ENCODE data around the gene GIMAP2.
"Not testable (repeated sequence)": the region's sequence is repeated elsewhere in the genome, so short reads cannot be mapped to it uniquely, and the experiment has no call there.

The GIMAP2 gene

DNA sequence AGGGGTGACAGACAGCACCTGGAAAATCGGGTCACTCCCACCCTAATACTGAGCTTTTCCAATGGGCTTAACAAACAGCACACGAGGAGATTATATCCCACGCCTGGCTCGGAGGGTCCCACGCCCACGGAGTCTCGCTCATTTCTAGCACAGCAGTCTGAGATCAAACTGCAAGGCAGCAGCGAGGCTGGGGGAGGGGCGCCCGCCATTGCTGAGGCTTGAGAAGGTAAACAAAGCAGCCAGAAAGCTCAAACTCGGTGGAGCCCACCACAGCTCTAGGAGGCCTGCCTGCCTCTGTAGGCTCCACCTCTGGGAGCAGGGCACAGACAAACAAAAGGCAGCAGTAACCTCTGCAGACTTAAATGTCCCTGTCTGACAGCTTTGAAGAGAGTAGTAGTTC lies 6.9 kb upstream of the GIMAP2 start:
- not testable (repeated sequence) for DNase-seq

DNA sequence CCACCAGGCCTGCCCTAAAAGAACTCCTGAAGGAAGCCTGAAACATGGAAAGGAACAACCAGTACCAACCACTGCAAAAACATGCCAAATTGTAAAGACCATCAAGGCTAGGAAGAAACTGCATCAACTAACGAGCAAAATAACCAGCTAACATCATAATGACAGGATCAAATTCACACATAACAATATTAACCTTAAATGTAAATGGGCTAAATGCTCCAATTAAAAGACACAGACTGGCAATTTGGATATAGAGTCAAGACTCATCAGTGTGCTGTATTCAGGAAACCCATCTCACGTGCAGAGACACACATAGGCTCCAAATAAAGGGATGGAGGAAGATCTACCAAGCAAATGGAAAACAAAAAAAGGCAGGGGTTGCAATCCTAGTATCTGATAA lies 5.1 kb upstream of the GIMAP2 start:
- not testable (repeated sequence) for DNase-seq

DNA sequence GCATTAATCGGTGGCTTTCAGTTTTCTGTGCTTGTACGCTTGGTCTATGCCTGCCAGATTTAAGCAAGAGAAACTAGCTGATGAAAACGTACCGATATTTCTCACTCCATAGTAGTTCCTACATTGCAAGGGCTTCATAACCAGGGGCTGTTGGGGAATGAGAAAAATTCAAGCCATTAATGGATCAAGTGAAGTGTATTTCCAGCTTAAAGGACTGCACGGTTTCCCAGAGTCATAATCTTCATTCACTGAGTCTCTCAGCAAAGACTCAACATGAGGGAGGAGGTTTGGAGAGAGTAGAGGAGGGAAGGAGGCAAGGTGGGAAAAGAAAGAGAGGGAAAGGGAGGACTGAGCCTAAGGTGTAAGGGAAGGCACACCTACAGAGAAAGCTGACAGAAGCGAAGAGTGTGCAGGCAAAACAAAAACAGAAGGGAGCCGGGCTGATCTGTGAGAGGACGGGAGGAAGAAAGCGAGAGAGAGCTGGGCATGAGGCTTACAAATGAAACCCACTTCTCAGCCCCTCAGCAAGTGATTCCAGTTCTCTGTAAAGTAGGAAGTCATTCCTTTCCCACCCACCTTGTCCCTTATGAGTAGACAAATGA lies 625 bp downstream of the GIMAP2 start:
- DNase-seq: no peak

DNA sequence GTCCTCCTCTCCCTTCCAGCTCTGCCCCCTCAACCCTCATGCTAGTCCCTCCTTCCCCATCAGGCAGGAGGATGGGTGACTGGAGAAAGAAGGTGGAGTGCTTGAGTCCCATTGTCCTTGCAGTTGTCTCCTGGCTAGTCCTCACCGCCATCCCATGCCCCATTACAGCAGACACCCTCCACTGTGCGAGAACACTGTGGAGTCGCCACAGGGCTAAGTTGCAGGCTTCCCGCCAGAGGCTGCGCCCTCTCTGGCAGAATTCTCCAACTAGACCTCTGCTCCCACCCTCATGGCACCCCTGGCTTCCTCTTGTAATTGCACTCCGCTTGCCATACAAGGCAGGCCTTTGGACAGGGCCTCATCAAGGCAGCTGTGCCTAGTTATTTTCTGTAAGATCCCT lies 3.1 kb downstream of the GIMAP2 start:
- no peak for DNase-seq

DNA sequence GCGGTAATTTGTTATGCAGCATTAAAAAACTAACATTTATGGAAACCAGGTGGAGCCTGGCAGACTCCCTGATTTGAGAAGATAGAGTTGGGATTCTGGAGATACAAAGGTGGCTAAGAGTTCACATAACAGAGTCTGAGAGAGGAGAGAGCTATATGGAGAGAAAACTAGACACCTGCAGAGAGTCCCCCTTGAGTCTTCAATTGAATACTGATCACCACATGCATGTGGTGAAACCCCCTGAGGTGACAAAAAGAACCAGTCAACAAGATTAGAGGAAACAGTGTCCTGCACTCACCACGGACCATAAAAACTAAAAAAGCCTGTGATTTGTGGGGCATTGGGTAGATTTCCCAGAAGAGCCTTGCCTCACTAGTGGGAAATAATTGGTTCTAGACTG lies 10.1 kb downstream of the GIMAP2 start:
- no peak for DNase-seq

DNA sequence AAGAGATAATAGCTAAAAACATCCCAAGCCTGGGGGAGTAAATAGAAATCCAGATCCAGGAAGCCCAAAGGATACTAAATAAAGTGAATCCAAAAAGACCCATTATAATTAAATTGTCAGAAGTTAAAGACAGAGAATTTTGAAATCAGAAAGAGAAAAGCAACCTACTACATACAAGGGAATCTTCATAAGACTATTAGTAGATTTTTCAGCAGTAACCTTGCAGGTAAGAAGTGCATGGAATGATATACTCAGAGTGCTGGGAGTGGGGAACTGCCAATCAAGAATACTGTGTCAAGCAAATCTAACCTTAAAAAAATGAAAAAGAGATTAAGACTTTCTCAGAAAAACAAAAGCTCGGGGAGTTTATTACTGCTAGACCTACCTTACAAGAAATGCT lies 17.7 kb downstream of the GIMAP2 start:
- no peak for DNase-seq

DNA sequence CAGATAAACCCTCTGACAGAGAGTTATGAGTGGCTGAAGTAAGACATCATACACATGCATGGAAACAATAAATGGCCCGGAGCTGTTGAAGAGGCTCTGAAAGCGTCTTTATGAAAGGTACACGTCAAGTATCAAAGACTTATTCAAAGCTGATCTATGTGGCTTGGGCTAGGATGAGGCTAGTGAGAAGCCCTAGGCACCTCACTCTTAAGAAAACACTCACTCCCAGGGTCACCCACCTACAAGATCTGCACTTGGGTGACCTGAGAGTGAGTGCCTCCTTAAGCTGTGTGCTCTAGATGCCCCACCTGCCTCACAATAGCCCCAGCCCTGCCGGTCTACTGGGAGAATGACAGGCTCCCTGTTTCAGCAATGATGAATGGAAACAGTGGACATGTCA lies 29.8 kb downstream of the GIMAP2 start:
- no peak for DNase-seq

DNA sequence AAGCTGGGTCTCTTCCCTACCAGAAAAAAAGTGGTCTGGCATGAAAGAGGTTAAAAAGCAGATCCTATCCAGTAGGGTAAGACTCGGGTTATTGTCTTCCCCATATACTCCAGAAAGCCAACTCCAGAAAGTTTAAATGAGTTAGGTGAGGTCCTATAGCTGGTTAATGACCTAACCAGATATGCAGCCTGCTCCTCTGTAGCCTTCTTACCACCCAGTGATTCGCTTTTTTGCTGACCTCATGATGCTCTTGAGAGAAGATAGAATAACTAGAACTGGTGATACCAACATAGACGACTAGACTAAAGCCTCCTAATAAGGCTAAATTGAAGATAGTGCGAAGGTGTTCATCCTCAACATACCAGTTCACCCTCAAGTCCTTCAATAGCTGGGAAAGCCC lies 30.2 kb downstream of the GIMAP2 start:
- DNase-seq: no peak

DNA sequence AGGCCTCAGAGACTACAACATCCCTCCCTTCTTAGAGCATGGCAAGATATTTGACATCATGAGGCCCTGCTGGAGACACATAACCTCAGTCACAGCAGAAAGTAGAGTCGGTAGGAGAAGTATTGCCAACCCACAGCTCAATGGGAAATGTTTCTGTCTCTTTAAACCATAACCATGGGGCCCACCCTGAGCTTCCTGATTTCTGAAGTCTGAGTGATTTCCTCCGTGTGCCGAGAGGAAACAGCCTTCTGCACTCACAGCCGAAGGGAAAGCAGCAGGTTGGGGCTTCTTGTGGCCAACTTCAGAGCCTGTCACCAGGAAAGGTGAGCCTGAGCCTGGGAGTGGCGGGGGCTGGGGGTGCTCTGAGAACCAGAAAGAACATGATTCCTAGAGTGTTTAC lies 30.9 kb downstream of the GIMAP2 start, which contains the start of gene GIMAP1:
GIMAP1 (plus strand) TSS at position 246 of the 400 bp plus-strand sequence. CDS start 2,435 bp downstream, outside the sequence.
- DNase-seq: no peak

DNA sequence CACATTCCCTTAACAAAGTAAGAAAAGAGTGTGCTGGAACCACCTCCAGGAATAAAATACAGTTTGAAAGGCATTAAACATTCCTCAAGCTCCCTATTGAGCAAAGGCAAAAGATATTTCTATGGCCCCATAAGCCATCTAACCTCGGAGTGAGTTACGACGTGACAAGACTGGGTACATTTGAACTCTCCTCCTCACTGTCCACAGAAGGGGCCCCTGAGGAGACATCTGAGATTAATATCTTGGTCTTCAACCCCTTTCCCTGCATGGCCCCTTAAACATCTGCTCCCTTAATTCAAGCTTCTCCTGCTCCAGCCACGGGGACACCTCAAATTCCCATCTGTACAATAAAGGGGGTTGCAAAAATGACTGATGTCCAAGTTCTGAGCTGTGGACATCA lies 31.4 kb downstream of the GIMAP2 start:
- no peak for DNase-seq

DNA sequence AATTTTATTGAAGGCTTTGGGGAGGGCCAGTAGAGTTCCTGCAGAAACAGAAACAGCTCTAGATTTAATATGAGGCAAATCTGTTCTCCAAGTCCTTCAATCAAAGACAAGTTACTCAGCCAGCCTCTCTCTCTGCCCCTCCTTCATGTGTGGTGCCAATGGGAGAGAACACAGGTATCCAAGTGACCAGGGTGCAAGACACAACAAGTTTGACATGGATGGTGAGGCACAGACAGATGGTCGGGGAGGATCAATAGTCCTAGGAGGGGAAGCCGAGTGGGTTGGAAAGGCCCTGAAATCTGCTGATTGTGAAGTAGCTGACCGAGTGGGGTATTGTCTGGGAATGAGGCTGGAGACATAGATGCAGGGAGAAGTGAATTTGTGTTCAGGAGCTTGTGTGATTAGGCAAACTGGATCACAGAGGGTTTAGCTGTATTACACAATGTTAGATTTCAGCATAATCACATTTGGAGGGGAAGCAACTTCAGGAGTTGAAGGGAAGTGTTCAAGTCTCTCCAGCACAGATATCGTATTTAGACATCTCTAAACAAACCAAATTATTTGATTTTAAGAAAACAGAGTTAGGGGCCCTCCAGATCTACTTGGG lies 32.4 kb downstream of the GIMAP2 start:
- no peak for DNase-seq

DNA sequence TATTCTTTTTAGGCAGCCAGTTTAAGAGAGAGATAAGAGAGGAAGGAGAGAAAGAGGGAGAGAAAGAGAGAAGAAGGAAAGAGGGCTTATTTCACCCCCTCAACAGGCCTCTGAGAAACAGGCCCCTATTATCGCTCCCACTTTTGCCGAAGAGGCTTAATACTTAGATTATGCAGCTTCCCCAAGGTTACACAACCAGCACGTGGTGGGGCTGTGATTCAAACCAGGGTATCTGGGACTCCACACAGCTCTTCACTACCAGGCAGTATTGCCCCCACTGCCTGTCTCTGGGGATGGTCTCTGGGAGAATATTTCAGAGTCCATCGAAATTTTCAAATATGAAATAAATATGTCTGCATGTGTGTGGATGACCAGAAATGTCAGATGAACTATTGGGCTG lies 33.9 kb downstream of the GIMAP2 start:
- DNase-seq: no peak

DNA sequence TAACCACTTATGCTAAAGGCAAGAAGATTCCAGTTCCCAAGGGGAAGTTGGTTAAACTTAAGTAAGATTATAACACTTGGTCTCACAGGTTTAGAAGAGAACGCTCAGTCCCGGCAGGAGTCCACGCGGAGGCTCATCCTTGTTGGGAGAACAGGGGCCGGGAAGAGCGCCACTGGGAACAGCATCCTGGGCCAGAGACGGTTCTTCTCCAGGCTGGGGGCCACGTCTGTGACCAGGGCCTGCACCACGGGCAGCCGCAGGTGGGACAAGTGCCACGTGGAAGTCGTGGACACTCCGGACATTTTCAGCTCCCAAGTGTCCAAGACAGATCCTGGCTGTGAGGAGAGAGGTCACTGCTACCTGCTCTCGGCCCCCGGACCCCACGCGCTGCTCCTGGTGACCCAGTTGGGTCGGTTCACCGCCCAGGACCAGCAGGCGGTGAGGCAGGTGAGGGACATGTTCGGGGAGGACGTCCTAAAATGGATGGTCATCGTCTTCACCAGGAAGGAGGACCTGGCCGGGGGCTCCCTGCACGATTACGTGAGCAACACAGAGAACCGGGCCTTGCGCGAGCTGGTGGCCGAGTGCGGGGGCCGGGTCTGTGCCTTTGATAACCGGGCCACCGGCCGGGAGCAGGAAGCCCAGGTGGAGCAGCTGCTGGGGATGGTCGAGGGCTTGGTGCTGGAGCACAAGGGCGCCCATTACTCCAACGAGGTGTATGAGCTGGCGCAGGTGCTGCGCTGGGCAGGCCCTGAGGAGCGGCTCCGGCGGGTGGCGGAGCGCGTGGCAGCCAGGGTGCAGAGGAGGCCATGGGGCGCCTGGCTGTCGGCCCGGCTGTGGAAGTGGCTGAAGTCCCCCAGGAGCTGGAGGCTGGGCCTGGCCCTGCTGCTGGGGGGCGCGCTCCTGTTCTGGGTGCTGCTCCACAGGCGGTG lies 34.7 kb downstream of the GIMAP2 start:
- DNase-seq: no peak

DNA sequence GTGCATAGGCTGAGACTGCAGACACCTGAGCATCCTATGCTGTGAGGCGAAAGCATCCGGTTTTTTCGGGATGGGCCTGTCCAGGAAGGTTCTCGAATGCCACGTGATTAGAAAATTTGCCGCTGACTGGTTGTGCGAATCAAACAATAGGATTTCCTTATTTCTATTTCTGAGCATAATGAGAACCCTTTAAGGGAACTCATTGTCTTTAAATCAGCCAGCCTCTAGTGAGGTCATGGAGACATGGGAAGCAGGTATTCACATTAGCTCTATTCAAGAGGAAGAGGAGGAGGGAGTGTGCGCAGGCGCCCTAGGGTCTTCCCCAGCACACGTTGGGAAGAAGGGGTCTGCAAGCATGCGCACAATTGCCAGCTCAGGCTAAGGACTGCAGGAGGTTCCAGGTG lies 36.5 kb downstream of the GIMAP2 start:
- no peak for DNase-seq

DNA sequence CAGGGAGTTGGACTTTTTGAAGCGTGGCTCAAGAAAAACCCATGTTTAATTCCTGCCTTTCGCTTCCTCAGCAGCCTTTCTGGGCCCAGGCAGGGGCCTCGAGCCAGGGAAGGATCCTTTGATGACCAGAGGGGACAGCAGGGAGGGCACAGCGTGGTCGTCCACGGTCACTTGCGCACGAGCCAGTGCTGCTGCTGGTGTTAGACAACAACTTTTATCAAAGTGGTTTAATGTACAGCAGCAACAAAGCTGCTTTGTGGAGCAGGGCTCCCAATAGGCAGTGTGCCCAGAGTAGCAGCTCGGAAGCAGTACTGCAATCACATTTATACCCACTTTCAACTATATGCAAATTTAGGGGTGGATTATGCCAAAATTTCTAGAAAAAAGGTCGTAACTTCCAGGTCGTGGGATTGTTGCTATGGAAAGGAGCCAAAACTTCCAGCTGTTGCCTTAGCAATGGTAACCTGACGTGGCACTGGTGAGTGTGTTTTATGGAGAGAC lies 37.0 kb downstream of the GIMAP2 start:
- DNase-seq: no peak

DNA sequence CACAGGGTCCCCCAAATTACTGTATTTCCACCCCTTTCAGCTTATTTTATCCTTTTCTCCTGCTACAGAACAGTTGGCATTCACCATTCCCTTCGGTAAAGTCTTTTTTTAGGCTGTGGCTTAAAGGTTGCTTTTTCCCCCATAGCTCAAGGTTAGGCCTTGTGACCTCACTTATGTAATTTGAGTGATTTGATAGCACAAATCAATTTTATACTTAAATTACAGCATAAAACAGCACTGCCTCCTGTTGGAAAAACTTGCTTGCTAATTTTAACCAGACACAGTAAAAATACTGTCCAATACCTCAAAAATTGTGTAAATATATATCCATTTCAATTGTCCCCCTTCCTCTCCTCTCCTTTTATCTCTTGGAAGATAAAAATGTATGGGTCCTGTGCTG lies 38.0 kb downstream of the GIMAP2 start:
- DNase-seq: no peak

DNA sequence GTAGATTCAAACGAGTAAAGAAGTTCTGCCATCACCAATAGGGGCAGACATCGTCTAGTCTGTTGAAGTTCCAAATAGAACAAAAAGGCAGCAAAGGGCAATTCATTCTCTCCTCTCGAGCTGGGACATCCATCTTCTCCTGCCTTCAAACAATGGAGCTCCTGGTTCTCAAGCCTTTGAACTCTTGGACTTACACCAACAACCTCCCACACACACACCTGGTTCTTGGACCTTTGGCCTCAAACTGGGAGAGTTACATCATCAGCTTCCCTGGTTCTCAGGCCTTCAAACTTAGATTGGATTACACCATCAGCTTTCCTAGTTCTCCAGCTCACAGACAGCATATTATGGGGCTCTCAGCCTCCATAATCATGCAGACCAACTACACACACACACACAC lies 41.9 kb downstream of the GIMAP2 start:
- DNase-seq: no peak

DNA sequence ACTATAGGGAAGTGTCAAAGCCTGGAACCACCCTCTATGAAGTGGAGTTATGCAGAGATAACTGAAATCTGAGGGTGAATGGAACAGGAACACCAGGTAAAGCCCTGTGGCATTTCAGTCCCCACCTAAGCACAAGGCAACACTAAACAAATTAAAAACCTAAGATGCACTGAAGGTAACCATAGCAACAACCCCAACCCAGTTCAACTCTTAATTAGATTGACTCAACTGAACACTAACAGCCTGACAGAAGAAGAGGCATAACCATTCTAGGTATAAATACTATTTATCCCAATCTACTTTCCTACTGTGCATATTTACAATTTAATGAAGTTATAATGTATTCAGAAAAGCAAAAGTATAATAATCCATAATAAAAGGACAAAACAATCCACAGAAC lies 42.5 kb downstream of the GIMAP2 start:
- DNase-seq: no peak

DNA sequence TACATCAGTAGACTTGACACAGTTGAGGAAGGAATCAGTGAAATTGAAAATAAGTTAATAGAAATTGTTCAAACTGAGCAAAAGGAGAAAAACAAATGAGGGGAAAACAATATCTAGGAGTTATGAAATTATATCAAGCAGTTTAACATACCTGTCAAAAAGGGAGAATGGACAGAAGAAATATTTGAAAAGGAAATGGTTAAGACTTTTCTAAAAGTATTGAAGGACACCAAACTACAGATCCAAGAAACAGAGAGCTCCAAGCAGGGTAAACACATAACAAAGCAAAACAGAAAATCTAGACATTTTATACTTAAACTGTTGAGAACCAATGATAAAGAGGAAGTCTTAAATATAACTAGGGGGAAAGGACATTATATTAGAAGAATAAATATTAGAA lies 43.1 kb downstream of the GIMAP2 start:
- no peak for DNase-seq

DNA sequence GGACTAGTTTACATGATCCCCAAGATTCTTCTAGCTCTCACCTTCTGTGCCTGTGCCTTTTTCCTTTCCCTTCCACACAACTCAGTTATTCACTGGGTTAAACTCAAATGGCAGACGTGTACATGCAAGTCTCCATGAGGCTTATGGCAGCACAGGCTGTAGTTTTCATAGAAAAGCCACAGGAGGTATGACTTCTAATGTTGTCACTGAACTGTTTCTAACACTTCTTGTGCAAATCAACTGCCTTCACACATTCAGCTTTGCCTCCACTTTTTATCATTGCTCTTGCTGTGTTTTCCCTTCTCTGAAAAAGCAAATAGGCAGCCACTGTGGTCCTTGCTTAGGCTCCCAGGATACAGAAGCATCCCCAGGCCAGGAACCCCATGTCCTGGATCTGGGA lies 46.4 kb downstream of the GIMAP2 start:
- no peak for DNase-seq

DNA sequence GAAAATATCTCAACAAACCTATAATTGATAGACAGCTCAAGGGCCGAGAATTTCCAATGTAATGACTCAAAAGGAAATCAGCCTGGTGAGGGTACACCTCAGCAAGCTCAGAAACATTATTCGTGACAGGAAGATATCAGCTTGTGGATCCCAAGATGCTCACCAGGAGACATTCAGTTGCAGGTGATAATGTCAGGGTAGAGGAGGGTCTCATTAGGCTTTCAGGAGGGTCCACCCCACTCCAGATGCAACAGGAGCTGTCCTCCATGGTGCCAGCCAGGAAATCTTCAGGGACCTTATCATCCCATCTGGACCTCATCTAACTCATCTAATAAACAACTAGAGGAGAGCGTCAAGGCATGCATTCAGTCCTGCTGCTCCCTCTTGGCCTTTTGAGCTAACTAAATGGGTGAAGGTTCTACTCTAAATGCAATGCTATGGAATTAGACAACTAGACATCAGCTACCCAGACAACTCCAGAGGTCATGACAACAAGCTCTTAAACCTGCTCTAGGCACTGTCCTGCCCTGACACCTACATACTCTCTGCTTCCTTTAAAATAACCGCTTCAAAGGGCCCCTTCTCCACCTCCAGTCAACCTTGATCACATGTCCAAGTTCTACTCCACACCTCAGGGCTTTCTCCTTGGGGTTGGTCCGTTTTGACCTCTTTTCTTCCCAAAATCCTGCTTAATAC lies 47.4 kb downstream of the GIMAP2 start:
- DNase-seq: no peak

DNA sequence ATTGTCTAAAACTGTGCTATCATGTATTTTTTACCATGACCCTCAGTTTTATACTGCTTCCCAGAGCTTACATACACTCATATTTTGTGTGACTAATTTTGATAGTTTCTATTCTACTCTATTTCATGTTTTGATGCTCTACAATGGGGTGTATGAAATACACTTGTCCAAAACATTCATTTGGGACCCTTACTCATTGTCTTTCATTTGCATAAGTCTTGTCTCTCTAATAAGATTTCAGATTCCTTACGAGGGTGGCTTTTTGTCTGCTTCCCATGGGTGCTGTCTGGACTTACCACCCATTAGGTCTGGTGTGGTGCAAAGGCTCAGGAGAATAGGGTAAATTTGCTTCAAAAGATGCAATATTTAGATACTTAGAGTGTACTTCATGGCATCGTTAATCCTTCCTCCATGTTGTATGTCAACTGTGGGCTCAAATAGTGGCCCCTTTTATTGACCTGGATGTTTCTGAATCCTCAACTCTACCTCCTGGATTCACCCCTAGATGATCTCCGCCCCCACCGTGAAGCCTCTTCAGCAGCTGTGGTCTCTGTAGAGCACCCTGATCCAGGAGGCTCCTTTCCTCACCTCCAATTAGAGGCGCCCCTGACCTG lies 48.1 kb downstream of the GIMAP2 start:
- DNase-seq: no peak

DNA sequence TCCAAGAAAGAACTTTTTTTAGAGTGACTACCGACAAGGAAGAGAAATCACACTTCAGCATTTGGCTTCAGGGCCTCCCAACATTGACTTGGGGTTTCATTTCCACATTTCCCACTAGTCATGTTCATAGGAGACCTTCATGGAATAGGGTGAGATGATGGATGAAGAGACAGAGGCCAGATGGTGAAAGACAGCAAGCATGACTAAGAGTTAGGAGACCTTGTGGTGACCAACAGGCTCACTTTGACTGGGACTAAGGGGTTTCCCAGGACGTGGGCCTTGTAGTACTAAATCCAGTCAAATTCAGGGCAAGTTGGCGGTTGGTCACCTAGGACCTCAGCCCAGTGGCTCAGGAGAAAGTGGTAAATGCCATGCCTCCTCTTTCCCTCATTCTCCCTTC lies 48.7 kb downstream of the GIMAP2 start:
- DNase-seq: no peak

Measured in SHP77 (cell line).